Neural crest cell (in vitro differentiated cells): ENCODE results near the gene ZNF532. TPM values are rescaled to one million over a fixed set of nuclear protein-coding genes. Genes with fewer than 3 reads are reported as not detected.

Experiments
- DNase-seq: peaks from one replicate; pipeline ENCODE4 v3.0.0; 2021; ENCODE audit warnings: low read depth, mixed read lengths, low spot score
- H3K27ac Mint-ChIP-seq: one replicate; pipeline ENCODE4 v1.8.0; 2021; ENCODE audit warnings: mild to moderate bottlenecking, mixed read lengths; ENCODE audit not compliant: unreplicated experiment
- H3K27me3 Mint-ChIP-seq: 2 replicates; pipeline ENCODE4 v1.8.0; 2021; ENCODE audit warnings: low read depth, mild to moderate bottlenecking, mixed read lengths
- H3K36me3 Mint-ChIP-seq: 2 replicates; pipeline ENCODE4 v1.8.0; 2021; ENCODE audit warnings: low read depth, mild to moderate bottlenecking, mixed read lengths
- H3K4me1 Mint-ChIP-seq: 2 replicates; pipeline ENCODE4 v1.8.0; 2021; ENCODE audit warnings: mixed read lengths
- H3K4me3 Mint-ChIP-seq: one replicate; pipeline ENCODE4 v1.8.0; 2021; ENCODE audit warnings: mild to moderate bottlenecking, mixed read lengths
- H3K9me3 Mint-ChIP-seq: 2 replicates; pipeline ENCODE4 v1.8.0; 2021; ENCODE audit warnings: mixed read lengths
- total RNA-seq: library from RNA; stranded (reverse); gene quantifications from 2 replicates; pipeline ENCODE4 v1.2.1, GENCODE V29; 2021
- TF ChIP-seq, protein P1 (sequence below): fragments of 200-600 bp; sonication (generic); conservative IDR thresholded peaks from 2 replicates; pipeline ENCODE4 v1.5.0; 2021; ENCODE audit warnings: antibody characterized with exemption, mild to moderate bottlenecking

The ZNF532 gene
- total RNA-seq, 1 donor from 2014 or later = 171 TPM

DNA sequence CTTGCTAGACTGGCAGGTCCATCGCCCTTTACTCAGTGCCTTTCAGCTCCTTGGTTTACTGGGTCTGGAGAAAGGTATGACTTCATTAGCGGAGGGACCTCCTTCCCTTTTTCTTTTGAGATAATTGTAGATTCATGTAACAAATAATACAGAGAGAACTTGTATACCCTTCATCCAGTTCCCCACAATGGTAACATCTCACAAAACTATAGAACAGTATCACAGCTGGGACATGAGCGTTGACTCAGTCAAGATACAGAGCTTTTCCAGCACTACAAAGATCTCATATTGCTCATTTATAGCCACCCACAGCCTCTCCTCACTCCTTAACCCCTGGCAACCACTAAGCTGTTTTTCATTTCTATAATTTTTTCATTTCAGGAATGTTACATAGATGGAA, 59.8 kb downstream of the ZNF532 start:
- Mint-ChIP-seq H3K9me3 (peaks cover 9% of the 10 kb centered on the region), H3K36me3 (peaks cover 50% of the 10 kb centered on the region), H3K4me3 (no peak overlapping the region), H3K4me1 (peaks cover 42% of the 10 kb centered on the region), H3K27ac (no peak overlapping the region), H3K27me3 (no peaks in the 10 kb centered on the region)
- TF ChIP-seq, protein P1, sequence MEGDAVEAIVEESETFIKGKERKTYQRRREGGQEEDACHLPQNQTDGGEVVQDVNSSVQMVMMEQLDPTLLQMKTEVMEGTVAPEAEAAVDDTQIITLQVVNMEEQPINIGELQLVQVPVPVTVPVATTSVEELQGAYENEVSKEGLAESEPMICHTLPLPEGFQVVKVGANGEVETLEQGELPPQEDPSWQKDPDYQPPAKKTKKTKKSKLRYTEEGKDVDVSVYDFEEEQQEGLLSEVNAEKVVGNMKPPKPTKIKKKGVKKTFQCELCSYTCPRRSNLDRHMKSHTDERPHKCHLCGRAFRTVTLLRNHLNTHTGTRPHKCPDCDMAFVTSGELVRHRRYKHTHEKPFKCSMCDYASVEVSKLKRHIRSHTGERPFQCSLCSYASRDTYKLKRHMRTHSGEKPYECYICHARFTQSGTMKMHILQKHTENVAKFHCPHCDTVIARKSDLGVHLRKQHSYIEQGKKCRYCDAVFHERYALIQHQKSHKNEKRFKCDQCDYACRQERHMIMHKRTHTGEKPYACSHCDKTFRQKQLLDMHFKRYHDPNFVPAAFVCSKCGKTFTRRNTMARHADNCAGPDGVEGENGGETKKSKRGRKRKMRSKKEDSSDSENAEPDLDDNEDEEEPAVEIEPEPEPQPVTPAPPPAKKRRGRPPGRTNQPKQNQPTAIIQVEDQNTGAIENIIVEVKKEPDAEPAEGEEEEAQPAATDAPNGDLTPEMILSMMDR = no peak
- no peak for DNase-seq

- no peak for DNase-seq
- TF ChIP-seq, protein P1 = no peak
- Mint-ChIP-seq H3K4me1 (peaks cover 49% of the 10 kb centered on the region), H3K9me3 (peaks cover 9% of the 10 kb centered on the region), H3K27me3 (no peaks in the 10 kb centered on the region), H3K4me3 (no peak overlapping the region), H3K36me3 (peaks cover 38% of the 10 kb centered on the region), H3K27ac (no peak overlapping the region)
Observed at GRCh38 chr18:58927659-58928058, 63.0 kb downstream of the ZNF532 start.

DNA sequence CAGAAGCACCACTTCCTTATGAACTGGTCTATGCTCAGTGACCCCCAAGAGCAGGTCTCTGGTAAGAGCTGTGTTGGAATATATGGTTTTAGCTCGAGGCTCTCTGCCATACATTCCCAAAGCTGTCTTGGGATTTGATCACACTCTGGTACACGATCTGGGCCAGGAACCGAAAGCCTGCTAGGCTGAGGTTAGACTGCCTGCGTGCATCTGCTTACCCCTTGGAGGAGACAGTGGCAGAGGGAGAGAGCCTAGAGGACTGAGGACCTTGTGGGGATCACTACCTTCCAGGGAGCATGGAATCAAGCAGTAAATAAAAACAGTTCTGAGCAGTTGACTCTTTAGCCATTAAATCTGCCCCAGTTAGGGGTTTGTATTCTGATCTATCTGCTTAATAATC, 63.7 kb downstream of the ZNF532 start:
- no peak overlapping the region for H3K4me3 Mint-ChIP-seq
- TF ChIP-seq, protein P1 = no peak
- peaks cover 9% of the 10 kb centered on the region for H3K9me3 Mint-ChIP-seq
- H3K36me3 Mint-ChIP-seq = peaks cover 31% of the 10 kb centered on the region
- DNase-seq = no peak
- no peaks in the 10 kb centered on the region for H3K27me3 Mint-ChIP-seq
- H3K27ac Mint-ChIP-seq = no peak overlapping the region
- peaks cover 47% of the 10 kb centered on the region for H3K4me1 Mint-ChIP-seq

GRCh38 chr18:58929206-58929605, 64.5 kb downstream of the ZNF532 start:
- Mint-ChIP-seq H3K9me3 (peaks cover 9% of the 10 kb centered on the region), H3K27me3 (no peaks in the 10 kb centered on the region), H3K27ac (no peak overlapping the region), H3K36me3 (peaks cover 25% of the 10 kb centered on the region), H3K4me1 (peaks cover 49% of the 10 kb centered on the region), H3K4me3 (no peak overlapping the region)
- TF ChIP-seq, protein P1 = no peak
- DNase-seq = no peak

DNA sequence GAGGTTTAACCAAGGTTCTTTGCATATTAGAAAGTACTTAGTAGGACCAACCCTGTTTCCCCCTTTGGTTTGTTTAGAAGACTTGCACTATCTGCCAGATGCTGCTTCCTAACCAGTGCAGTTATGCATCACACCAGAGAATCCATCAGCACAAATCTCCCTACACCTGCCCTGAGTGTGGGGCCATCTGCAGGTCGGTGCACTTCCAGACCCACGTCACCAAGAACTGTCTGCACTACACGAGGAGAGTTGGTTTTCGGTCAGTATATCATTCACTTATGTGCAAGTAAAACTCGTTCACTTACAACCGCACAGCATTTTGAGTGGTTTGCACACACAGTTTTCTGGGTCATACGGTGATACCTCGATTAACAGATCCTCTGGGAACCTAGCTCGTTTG, 69.7 kb downstream of the ZNF532 start:
- TF ChIP-seq, protein P1 = no peak
- H3K36me3 Mint-ChIP-seq = peaks cover 29% of the 10 kb centered on the region
- H3K27ac Mint-ChIP-seq = peak overlapping the region; percentile 78
- H3K4me3 Mint-ChIP-seq = no peak overlapping the region
- peaks cover 6% of the 10 kb centered on the region for H3K9me3 Mint-ChIP-seq
- H3K4me1 Mint-ChIP-seq = peaks cover 40% of the 10 kb centered on the region
- H3K27me3 Mint-ChIP-seq = no peaks in the 10 kb centered on the region
- no peak for DNase-seq
